ENCODE measurements around the gene SEL1L2.
A peak's percentile ranks its signal among the peaks of the same experiment; 100 is the strongest.

SEL1L2 gene

DNA sequence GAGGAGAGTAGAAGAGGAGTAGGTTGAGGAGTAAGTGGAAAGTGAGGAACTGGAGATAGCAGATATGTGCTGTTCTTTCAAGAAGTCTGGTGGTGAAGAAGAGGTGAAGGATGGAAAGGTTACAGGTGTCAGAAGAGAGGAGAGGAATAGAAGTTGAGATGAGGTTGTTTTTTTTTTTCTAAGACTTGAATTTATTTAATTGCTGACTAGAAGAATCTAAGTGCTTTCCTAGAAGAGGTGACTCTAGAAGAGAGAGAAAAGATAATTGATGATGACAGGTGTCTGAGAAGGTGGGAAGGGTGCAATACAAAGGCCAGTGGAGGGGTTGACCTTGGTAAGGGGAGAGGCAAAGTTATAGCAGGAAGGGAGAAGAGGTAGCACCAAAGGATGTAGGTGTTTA, 180.0 kb downstream of the SEL1L2 start:
- no peak for DNase-seq

DNA sequence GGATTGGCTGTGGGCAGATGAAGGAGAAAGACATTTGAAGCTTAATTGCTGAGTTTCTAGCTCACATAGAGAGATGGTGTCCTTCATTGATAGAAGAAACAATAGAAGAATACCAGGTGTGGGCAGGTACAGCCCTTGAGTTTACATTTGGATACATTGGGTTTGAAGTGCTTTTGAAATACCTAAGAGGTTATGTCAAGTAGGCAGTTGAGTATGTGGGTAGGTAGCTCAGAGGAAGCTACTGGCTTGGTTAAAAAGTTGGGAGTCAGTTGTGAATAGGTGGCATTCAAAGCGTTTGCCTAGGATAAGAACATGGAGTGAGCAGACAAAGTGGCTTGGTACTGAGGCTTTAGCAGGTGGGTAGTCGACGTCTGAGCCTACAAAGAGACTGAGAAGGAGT, 180.6 kb downstream of the SEL1L2 start:
- no peak for DNase-seq

DNA sequence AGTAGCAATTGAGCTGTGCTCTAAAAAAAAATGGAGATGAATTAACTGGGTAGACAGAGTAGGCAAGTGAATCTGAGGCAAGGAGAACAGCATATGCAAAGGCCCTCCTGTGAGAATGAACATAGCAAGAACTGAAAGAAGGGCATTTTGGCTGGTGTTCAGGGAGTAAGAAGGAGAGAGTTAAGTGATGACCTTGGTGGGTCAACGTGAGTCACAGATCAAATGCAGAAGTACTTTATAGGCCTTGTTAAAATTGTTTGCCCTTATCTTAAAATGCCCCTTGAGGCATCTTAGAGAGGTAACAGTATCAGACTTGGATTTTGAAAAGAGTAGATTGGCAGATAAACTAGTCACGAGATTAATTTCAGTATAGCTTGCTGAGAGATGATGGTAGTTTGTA, 181.0 kb downstream of the SEL1L2 start:
- no peak for DNase-seq

DNA sequence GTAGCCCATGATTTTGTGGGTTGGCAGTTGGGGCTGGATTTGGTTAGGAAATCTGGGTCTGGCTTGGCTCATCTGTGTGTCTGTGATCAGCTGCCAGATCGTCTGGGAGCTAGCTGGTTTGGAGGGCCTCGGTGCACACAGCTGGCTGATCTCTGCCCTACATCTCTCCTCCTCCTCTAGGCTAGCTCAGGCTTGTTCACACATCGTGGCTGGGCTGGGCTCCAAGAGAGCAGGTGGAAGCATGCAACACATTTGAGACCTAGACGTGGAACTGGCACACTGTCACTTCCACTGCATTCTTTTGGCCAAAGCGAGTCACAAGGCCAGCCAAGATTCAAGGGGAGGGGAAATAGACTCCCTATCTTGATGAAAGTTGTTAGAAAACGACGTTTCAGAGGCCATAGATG, 189.7 kb downstream of the SEL1L2 start:
- DNase-seq: peak; percentile 44

DNA sequence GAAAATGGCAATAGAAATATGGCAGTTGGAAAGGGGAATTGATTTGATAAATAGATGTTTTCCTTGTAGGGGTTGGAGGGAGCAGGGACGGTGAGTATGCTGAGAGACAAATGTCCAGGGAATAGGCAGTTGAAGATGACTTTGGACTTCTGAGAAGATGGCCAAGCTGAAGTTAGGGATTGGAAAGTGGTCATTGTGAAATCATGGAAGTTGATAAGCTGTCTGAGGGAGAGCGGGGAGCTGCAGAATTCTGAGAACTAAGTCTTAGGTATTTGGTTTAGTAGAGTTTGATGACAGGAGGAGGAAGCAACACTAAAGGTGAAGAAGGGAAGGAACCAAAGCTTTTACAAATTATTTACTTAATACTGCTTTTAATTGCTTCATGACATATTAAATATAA, 190.4 kb downstream of the SEL1L2 start:
- DNase-seq: no peak

All from RPMI8226 (cell line).